ENCODE data around the gene UNC119.

GRCh38 chr17:28499684-28500357, 52.6 kb downstream of the UNC119 start:
- TF ChIP-seq CTCF (IDR thresholded peaks at IDR 0.05): no peak
- TF ChIP-seq POLR2A (IDR thresholded peaks at IDR 0.05): no peak
